Keratinocyte (primary cell): Measurements from ENCODE around the gene CASZ1. TPM values are rescaled to one million over a fixed set of nuclear protein-coding genes. Genes with fewer than 3 reads are reported as not detected.
A peak's percentile ranks its signal among the peaks of the same experiment; 100 is the strongest.

Experiments used
- DNase-seq: peaks from one replicate; pipeline ENCODE4 v3.0.0-alpha.2; 2011; ENCODE audit warnings: low read depth, missing footprints, low spot score
- FAIRE-seq: peaks from 2 replicates; lab custom pipeline; 2011; peaks lifted over from hg19 to GRCh38; lab: Jason Lieb, UNC
- H2AFZ ChIP-seq: 2 replicates; pipeline ENCODE4 v1.6.0; 2012; ENCODE audit warnings: low read length, control low read depth, inconsistent platforms; ENCODE audit not compliant: control insufficient read depth
- H3K27ac ChIP-seq: 2 replicates; pipeline ENCODE4 v1.5.1; 2011; ENCODE audit warnings: low read length; ENCODE audit not compliant: control insufficient read depth, insufficient read depth
- H3K27me3 ChIP-seq: 3 replicates; pipeline ENCODE4 v1.6.0; 2011; ENCODE audit warnings: low read length; ENCODE audit not compliant: control insufficient read depth, insufficient read depth; ENCODE audit errors: extremely low read depth
- H3K36me3 ChIP-seq, 2 experiments: 2 replicates in 1 of 2; 3 replicates in 1 of 2; pipeline ENCODE4 v1.5.1; 2011; ENCODE audit warnings: low read length in 2 of 2, mild to moderate bottlenecking in 1 of 2; ENCODE audit not compliant: control insufficient read depth in 2 of 2, insufficient read depth in 2 of 2; ENCODE audit errors: extremely low read depth in 1 of 2
- H3K4me1 ChIP-seq: 3 replicates; pipeline ENCODE4 v1.5.1; 2011; ENCODE audit warnings: low read length; ENCODE audit not compliant: control insufficient read depth, insufficient read depth; ENCODE audit errors: extremely low read depth
- H3K4me2 ChIP-seq: 3 replicates; pipeline ENCODE4 v1.6.0; 2011; ENCODE audit warnings: low read depth, low read length; ENCODE audit not compliant: control insufficient read depth, insufficient read depth; ENCODE audit errors: extremely low read depth
- H3K4me3 ChIP-seq, 3 experiments: fragments of 200-600 bp in 1 of 3; sonication (generic) in 1 of 3; 2 replicates in 2 of 3; 3 replicates in 1 of 3; pipeline ENCODE4 v1.5.1; 2011 to 2016; ENCODE audit warnings: low read length in 3 of 3, mild to moderate bottlenecking in 3 of 3, control low read depth in 2 of 3, inconsistent platforms in 1 of 3, low read depth in 1 of 3, mixed read lengths in 1 of 3, mixed run types in 1 of 3, moderate library complexity in 1 of 3; ENCODE audit not compliant: control insufficient read depth in 2 of 3, insufficient read depth in 2 of 3; ENCODE audit errors: extremely low read depth in 1 of 3
- H3K79me2 ChIP-seq: 2 replicates; pipeline ENCODE4 v1.6.0; 2012; ENCODE audit warnings: low read length; ENCODE audit not compliant: control insufficient read depth, insufficient read depth
- H3K9ac ChIP-seq: 3 replicates; pipeline ENCODE4 v1.6.0; 2011; ENCODE audit warnings: low read length; ENCODE audit not compliant: control insufficient read depth, insufficient read depth; ENCODE audit errors: extremely low read depth
- H3K9me1 ChIP-seq: 3 replicates; pipeline ENCODE4 v1.6.0; 2011; ENCODE audit warnings: low read length; ENCODE audit not compliant: control insufficient read depth, insufficient read depth; ENCODE audit errors: extremely low read depth
- H3K9me3 ChIP-seq: 2 replicates; pipeline ENCODE4 v1.5.1; 2012; ENCODE audit warnings: low read depth, low read length; ENCODE audit not compliant: control insufficient read depth
- H4K20me1 ChIP-seq: 3 replicates; pipeline ENCODE4 v1.6.0; 2011; ENCODE audit warnings: low read length; ENCODE audit not compliant: control insufficient read depth, insufficient read depth; ENCODE audit errors: extremely low read depth
- EZH2 ChIP-seq: IDR thresholded peaks from one replicate; pipeline ENCODE4 v1.6.1; 2012; ENCODE audit warnings: inconsistent platforms, mild to moderate bottlenecking, low read length, moderate library complexity
- dilution Hi-C: fragments of 300-500 bp; cut with MboI; formaldehyde crosslinking; loops from one replicate; pipeline ENCODE4 v1.7.0; 2020; ENCODE audit warnings: low sequenced_read_pairs; ENCODE audit not compliant: extremely low pct_ligation_motif_present
- polyA plus RNA-seq, 5 experiments: library from polyadenylated mRNA; depleted of rRNA in 3 of 5; stranded (reverse) in 3 of 5; stranded (forward) in 1 of 5; unstranded in 1 of 5; fragments of >200 nt; gene quantifications; 1 replicate in 1 of 5; 2 replicates in 3 of 5; 3 replicates in 1 of 5; pipeline versions ENCODE4 v1.2.1 to v1.2.3, GENCODE V29; 2011 to 2012; ENCODE audit warnings: missing spikeins in 2 of 5, low read depth in 1 of 5, low replicate concordance in 1 of 5
- TF ChIP-seq, protein P1 (sequence below), 3 experiments: IDR thresholded peaks in 1 of 3; conservative IDR thresholded peaks in 1 of 3; optimal IDR thresholded peaks in 1 of 3; 2 replicates in 2 of 3; 3 replicates in 1 of 3; pipeline versions ENCODE3 to v1.5.1; 2011; ENCODE audit warnings: low read length in 3 of 3, mild to moderate bottlenecking in 3 of 3, moderate library complexity in 2 of 3, control low read depth in 1 of 3, inconsistent platforms in 1 of 3; ENCODE audit not compliant: insufficient read depth in 2 of 3; ENCODE audit errors: extremely low read depth in 1 of 3

CASZ1 gene
- polyA plus RNA-seq, 1 donor (not counting 4 experiments of a cell fraction or from before 2014, with no cell fraction given) = 2.8 TPM

DNA sequence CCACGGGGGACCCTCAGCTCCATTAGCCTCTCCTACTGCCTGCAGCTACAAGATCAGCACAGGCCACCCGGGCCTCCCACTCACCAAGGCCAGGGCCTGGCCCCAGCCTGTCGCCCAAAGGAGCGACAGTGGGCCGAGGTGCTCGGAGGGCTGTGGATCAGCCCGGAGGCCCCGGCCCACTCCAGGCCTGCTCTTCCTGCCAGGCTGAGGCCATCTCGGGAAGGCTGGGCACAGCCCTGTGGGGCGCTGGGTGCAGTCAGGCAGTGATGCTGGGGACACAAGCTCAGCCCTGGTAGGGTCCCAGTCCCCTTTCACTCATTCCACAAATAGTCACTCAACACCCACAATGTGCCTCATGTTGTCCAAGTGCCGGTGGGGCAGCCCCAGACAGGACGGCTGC is 58.8 kb downstream of the CASZ1 start:
- Histone ChIP-seq H3K27me3 (no peaks in the 10 kb centered on the region), H3K4me1 (peaks cover 5% of the 10 kb centered on the region), H4K20me1 (no peaks in the 10 kb centered on the region), H3K9me3 (no peaks in the 10 kb centered on the region), H3K4me2 (peak overlapping the region; percentile 10), H3K4me3 (no peak overlapping the region), H3K79me2 (no peaks in the 10 kb centered on the region), H3K36me3 (no peaks in the 10 kb centered on the region), H3K9me1 (no peaks in the 10 kb centered on the region), H3K27ac (no peak overlapping the region), H3K9ac (no peak overlapping the region), H2AFZ (no peak overlapping the region)
- dilution Hi-C loops = no loop called here
- FAIRE-seq (no peak), DNase-seq (no peak)
- TF ChIP-seq, protein P1, sequence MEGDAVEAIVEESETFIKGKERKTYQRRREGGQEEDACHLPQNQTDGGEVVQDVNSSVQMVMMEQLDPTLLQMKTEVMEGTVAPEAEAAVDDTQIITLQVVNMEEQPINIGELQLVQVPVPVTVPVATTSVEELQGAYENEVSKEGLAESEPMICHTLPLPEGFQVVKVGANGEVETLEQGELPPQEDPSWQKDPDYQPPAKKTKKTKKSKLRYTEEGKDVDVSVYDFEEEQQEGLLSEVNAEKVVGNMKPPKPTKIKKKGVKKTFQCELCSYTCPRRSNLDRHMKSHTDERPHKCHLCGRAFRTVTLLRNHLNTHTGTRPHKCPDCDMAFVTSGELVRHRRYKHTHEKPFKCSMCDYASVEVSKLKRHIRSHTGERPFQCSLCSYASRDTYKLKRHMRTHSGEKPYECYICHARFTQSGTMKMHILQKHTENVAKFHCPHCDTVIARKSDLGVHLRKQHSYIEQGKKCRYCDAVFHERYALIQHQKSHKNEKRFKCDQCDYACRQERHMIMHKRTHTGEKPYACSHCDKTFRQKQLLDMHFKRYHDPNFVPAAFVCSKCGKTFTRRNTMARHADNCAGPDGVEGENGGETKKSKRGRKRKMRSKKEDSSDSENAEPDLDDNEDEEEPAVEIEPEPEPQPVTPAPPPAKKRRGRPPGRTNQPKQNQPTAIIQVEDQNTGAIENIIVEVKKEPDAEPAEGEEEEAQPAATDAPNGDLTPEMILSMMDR (optimal IDR thresholded peaks at IDR 0.05 in 1 of 3, IDR thresholded peaks at IDR 0.05 in 1 of 3, conservative IDR thresholded peaks at IDR 0.05 in 1 of 3; ENCODE audit: extremely low read depth in 1 of 3, insufficient read depth in 2 of 3, low read length in 3 of 3) = no peak
- no peak for TF ChIP-seq EZH2

DNA sequence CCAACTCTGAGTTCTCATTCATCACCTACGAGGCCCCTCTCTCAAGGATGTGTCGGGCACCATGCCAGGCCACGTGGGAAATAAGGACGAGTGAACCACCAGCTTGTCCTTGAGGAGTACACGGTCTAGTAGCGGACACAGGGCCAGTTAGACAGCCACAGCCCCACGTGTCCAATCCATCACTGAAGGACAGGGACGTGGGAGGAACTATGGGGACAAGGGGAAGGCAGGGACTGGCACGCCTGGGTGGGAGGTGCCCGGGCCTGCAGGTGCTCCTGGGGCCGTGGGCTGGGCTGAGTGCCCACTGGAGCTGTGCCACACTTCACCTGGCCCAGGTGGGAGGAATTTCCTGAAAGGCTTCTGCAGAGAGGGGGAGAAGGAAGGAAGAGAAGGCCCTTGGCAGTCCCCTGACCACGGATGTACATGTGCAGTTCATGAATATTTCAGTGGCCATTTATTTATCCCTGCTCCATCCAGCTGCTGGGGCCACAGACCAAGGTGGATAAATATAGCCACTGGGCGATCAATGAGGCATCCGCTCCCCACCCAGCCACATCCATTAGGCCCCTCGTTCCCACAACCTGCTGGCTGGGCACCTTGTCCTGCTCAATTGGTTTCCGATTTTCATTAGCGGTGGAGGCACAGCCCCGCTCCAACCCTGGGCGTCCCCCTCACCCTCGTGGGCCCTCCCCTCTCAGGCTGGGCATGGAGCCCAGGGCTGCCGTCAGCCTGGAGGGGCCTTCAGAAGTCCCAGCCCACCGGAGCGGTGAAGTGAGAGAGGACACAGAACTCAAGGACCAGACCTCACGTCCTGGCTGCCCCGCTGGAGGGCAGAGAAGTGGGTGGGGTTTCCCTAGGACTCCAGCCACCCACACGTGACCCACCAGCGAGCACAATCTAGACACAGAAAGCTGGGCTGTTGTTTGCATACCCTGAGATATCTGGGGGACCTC is 59.5 kb downstream of the CASZ1 start:
- no peak overlapping the region for H3K9ac ChIP-seq
- no peak for DNase-seq

More for the DNA sequence above, 59.5 kb downstream of the CASZ1 start:
- Histone ChIP-seq H4K20me1 (no peaks in the 10 kb centered on the region), H3K9me1 (no peaks in the 10 kb centered on the region), H3K4me3 (no peak overlapping the region), H3K79me2 (no peaks in the 10 kb centered on the region), H3K36me3 (no peaks in the 10 kb centered on the region), H3K27ac (no peak overlapping the region), H3K4me2 (no peak overlapping the region), H3K9me3 (no peaks in the 10 kb centered on the region), H3K4me1 (peaks cover 5% of the 10 kb centered on the region), H2AFZ (no peak overlapping the region), H3K27me3 (no peaks in the 10 kb centered on the region)
- dilution Hi-C loops = no loop called here
- FAIRE-seq = no peak
- TF ChIP-seq, protein P1 (optimal IDR thresholded peaks at IDR 0.05 in 1 of 3, IDR thresholded peaks at IDR 0.05 in 1 of 3, conservative IDR thresholded peaks at IDR 0.05 in 1 of 3; ENCODE audit: extremely low read depth in 1 of 3, insufficient read depth in 2 of 3, low read length in 3 of 3) = no peak
- TF ChIP-seq EZH2 = no peak
